GM12878 (cell line): Measurements from ENCODE around the gene TMCC2.
A peak's percentile ranks its signal among the peaks of the same experiment; 100 is the strongest.

Experiments used
- ATF3 ChIP-seq: IDR thresholded peaks from 2 replicates; pipeline ENCODE4 v1.6.1; 2011; ENCODE audit warnings: low read depth, mild to moderate bottlenecking, low read length, moderate library complexity, borderline replicate concordance; ENCODE audit errors: extremely low read depth
- RFX5 ChIP-seq: IDR thresholded peaks from 2 replicates; pipeline ENCODE4 v1.6.1; 2011; ENCODE audit warnings: low read depth, low read length, improper control_type of control experiment
- SP1 ChIP-seq: IDR thresholded peaks from one replicate; pipeline ENCODE4 v1.6.1; 2011; ENCODE audit warnings: low read depth, low read length
- TF ChIP-seq, protein P1 (sequence below), 3 experiments: IDR thresholded peaks in 2 of 3; conservative IDR thresholded peaks in 1 of 3; 2 replicates each; pipeline ENCODE4 v1.5.1; 2011; ENCODE audit warnings: low read depth in 3 of 3, low read length in 3 of 3, mild to moderate bottlenecking in 3 of 3, control low read depth in 2 of 3, moderate library complexity in 2 of 3, inconsistent platforms in 1 of 3, mixed read lengths in 1 of 3; ENCODE audit not compliant: control insufficient read depth in 2 of 3, insufficient read depth in 1 of 3; ENCODE audit errors: extremely low read depth in 1 of 3
- TF ChIP-seq, protein P2 (sequence below): IDR thresholded peaks from 2 replicates; pipeline ENCODE4 v1.6.1; 2012; ENCODE audit warnings: mild to moderate bottlenecking, low read depth, low read length
- TF ChIP-seq, protein P3 (sequence below): IDR thresholded peaks from 2 replicates; pipeline ENCODE4 v1.6.1; 2011; ENCODE audit warnings: borderline replicate concordance, low read depth, mild to moderate bottlenecking, moderate library complexity, mixed read lengths, low read length; ENCODE audit not compliant: insufficient read depth; ENCODE audit errors: extremely low read length

GRCh38 chr1:205313563-205314308 is 86.0 kb downstream of the TMCC2 start:
- TF ChIP-seq SP1 (peak; percentile 23), RFX5 (no peak), ATF3 (no peak)
- TF ChIP-seq, protein P1, sequence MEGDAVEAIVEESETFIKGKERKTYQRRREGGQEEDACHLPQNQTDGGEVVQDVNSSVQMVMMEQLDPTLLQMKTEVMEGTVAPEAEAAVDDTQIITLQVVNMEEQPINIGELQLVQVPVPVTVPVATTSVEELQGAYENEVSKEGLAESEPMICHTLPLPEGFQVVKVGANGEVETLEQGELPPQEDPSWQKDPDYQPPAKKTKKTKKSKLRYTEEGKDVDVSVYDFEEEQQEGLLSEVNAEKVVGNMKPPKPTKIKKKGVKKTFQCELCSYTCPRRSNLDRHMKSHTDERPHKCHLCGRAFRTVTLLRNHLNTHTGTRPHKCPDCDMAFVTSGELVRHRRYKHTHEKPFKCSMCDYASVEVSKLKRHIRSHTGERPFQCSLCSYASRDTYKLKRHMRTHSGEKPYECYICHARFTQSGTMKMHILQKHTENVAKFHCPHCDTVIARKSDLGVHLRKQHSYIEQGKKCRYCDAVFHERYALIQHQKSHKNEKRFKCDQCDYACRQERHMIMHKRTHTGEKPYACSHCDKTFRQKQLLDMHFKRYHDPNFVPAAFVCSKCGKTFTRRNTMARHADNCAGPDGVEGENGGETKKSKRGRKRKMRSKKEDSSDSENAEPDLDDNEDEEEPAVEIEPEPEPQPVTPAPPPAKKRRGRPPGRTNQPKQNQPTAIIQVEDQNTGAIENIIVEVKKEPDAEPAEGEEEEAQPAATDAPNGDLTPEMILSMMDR (IDR thresholded peaks at IDR 0.05 in 2 of 3, conservative IDR thresholded peaks at IDR 0.05 in 1 of 3; ENCODE audit: control insufficient read depth in 2 of 3, extremely low read depth in 1 of 3, insufficient read depth in 1 of 3, low read depth in 3 of 3, low read length in 3 of 3) = no peak
- TF ChIP-seq, protein P2, sequence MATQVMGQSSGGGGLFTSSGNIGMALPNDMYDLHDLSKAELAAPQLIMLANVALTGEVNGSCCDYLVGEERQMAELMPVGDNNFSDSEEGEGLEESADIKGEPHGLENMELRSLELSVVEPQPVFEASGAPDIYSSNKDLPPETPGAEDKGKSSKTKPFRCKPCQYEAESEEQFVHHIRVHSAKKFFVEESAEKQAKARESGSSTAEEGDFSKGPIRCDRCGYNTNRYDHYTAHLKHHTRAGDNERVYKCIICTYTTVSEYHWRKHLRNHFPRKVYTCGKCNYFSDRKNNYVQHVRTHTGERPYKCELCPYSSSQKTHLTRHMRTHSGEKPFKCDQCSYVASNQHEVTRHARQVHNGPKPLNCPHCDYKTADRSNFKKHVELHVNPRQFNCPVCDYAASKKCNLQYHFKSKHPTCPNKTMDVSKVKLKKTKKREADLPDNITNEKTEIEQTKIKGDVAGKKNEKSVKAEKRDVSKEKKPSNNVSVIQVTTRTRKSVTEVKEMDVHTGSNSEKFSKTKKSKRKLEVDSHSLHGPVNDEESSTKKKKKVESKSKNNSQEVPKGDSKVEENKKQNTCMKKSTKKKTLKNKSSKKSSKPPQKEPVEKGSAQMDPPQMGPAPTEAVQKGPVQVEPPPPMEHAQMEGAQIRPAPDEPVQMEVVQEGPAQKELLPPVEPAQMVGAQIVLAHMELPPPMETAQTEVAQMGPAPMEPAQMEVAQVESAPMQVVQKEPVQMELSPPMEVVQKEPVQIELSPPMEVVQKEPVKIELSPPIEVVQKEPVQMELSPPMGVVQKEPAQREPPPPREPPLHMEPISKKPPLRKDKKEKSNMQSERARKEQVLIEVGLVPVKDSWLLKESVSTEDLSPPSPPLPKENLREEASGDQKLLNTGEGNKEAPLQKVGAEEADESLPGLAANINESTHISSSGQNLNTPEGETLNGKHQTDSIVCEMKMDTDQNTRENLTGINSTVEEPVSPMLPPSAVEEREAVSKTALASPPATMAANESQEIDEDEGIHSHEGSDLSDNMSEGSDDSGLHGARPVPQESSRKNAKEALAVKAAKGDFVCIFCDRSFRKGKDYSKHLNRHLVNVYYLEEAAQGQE = no peak
- TF ChIP-seq, protein P3, sequence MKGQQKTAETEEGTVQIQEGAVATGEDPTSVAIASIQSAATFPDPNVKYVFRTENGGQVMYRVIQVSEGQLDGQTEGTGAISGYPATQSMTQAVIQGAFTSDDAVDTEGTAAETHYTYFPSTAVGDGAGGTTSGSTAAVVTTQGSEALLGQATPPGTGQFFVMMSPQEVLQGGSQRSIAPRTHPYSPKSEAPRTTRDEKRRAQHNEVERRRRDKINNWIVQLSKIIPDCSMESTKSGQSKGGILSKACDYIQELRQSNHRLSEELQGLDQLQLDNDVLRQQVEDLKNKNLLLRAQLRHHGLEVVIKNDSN = no peak
